WERI-Rb-1 (cell line): ENCODE measurements around the gene ALG5.

ENCODE experiments used
- DNase-seq: peaks from one replicate; pipeline ENCODE4 v3.0.0-alpha.2; 2020
- H3K27ac ChIP-seq: fragments of 250-450 bp; sonication (Bioruptor Pico); 2 replicates; pipeline ENCODE4 v1.5.1; 2020; ENCODE audit warnings: mild to moderate bottlenecking, moderate library complexity
- H3K27me3 ChIP-seq: fragments of 250-450 bp; sonication (Bioruptor Pico); 2 replicates; pipeline ENCODE4 v1.5.1; 2021; ENCODE audit warnings: mild to moderate bottlenecking, low read depth, moderate library complexity; ENCODE audit not compliant: insufficient read depth, severe bottlenecking
- H3K36me3 ChIP-seq: fragments of 250-450 bp; sonication (Bioruptor Pico); 2 replicates; pipeline ENCODE4 v1.5.1; 2020; ENCODE audit warnings: mild to moderate bottlenecking, moderate library complexity
- H3K4me3 ChIP-seq: 2 replicates; pipeline ENCODE4 v1.5.1; 2011; ENCODE audit warnings: low read depth, mild to moderate bottlenecking, control low read depth, low read length
- H3K9me3 ChIP-seq: fragments of 250-450 bp; sonication (Bioruptor Pico); 2 replicates; pipeline ENCODE4 v1.5.1; 2021; ENCODE audit warnings: mild to moderate bottlenecking, moderate library complexity; ENCODE audit not compliant: severe bottlenecking
- TF ChIP-seq, protein P1 (sequence below): IDR thresholded peaks from 2 replicates; pipeline ENCODE4 v1.5.1; 2011; ENCODE audit warnings: low read depth, mild to moderate bottlenecking, control low read depth, inconsistent platforms, low read length

ALG5 gene

DNA sequence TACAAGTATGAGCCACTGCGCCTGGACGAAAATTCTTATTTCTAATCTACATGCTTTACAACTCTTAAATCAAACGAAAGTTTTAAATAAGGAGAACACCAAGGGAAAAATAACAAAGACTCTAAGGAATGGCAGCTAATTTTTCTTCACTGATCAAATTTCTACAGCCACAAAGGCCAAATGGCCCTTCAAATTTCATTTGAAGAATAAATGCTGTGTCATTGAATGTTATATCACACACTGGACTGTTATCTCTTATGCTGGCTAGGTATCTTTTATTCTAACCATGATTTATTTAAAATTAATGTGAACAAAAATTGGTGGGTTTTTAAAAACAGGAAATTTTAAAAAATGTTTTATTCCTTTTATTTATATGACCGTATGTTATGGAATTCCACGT lies 93.2 kb downstream of the ALG5 start:
- Histone ChIP-seq H3K27me3 (no peaks in the 10 kb centered on the region), H3K9me3 (no peaks in the 10 kb centered on the region), H3K27ac (peak overlapping the region; percentile 57), H3K36me3 (no peaks in the 10 kb centered on the region), H3K4me3 (no peak overlapping the region)
- no peak for DNase-seq
- TF ChIP-seq, protein P1, sequence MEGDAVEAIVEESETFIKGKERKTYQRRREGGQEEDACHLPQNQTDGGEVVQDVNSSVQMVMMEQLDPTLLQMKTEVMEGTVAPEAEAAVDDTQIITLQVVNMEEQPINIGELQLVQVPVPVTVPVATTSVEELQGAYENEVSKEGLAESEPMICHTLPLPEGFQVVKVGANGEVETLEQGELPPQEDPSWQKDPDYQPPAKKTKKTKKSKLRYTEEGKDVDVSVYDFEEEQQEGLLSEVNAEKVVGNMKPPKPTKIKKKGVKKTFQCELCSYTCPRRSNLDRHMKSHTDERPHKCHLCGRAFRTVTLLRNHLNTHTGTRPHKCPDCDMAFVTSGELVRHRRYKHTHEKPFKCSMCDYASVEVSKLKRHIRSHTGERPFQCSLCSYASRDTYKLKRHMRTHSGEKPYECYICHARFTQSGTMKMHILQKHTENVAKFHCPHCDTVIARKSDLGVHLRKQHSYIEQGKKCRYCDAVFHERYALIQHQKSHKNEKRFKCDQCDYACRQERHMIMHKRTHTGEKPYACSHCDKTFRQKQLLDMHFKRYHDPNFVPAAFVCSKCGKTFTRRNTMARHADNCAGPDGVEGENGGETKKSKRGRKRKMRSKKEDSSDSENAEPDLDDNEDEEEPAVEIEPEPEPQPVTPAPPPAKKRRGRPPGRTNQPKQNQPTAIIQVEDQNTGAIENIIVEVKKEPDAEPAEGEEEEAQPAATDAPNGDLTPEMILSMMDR = no peak

DNA sequence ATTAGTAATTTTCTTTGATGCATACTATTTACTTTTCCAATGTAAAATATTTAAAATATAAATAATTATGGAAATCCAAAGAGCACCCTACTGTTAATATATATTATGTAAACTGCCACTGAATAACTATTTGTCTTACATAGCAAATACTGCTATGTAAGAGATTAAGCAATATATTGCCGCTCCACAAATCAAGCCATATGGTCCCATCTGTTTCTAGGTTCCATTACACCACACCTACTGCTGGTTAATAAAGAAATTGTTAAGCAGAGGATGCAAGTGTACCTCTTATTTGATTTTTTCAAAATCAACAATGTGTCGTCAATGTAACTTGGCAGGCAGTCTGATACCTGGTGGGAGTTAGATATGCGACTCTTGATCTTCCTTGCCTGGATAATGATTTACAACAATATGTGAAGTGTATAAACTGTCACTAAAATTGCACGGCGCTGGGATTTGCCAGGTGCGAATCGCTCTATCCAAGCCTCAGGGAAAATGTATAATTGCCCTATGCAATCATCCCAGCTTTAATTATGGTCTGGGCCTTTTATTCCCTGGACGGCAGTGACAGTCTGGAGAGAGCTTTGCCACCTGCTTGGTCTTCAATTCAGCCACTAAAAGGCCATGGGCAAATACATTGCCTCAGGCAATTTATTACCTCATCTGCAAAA lies 95.1 kb downstream of the ALG5 start:
- no peaks in the 10 kb centered on the region for H3K9me3 ChIP-seq
- H3K27me3 ChIP-seq = no peaks in the 10 kb centered on the region
- peak overlapping the region; percentile 77 for H3K27ac ChIP-seq
- H3K36me3 ChIP-seq = no peaks in the 10 kb centered on the region
- H3K4me3 ChIP-seq = peak overlapping the region; percentile 19; the same call in 1 of the 2 replicates
- DNase-seq = peak; percentile 57
- TF ChIP-seq, protein P1 = no peak
